Measurements from ENCODE around the gene SLC43A1.
A peak's percentile ranks its signal among the peaks of the same experiment; 100 is the strongest.

SLC43A1 gene

DNA sequence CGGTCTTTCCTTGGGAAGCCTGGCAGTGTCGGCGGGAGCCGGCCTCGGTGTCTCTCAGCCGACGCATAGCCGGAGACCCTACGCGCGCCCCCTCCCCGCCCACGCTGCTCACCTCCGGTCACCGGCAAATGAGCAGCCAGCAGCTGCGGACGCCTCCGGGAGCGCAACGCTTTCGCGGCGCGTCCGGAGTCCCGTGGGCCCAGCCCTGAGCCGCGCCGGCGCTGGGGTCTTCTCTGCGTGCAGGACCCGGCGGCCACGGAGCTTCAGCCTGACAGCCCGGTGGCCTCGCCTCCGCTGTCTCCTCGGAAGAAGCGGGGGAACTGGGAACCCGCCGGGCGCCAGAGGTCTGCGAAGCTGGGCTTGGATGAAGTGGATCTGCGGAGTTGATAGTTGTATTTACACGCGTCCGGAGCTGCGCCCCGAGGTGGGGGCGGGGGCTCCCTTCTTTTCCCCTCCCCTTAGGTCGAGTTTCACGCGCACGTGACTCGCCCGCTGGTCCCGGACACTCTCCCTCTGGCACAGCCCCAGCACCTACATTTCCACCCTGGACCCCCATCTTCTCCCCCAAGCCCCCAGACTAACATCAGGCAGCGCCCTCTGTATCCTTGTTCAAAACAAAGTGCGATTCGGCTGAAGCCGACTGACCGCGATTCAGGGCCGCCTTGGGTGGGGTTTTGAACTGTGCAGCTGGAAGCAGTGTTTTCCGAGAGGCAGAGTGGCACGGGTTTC lies at the start of gene SLC43A1:
SLC43A1 (minus strand) TSS at position 371 of the 729 bp plus-strand sequence. CDS start 1,591 bp downstream, outside the sequence.
- Mint-ChIP-seq H3K4me1 (peaks cover 21% of the 10 kb centered on the region), H3K4me3 (peak within 1 kb of the TSS; percentile 100), H3K27ac (peak within 1 kb of the TSS; percentile 56), H3K9me3 (no peaks in the 10 kb centered on the region), H3K36me3 (no peaks in the 10 kb centered on the region), H3K27me3 (peaks cover 2% of the 10 kb centered on the region)
- DNase-seq (ENCODE audit: low spot score in 2 of 2) (peak in 1 of 2 donors; percentile 19), ATAC-seq (ENCODE audit: low read depth) (peak; percentile 22)

DNA sequence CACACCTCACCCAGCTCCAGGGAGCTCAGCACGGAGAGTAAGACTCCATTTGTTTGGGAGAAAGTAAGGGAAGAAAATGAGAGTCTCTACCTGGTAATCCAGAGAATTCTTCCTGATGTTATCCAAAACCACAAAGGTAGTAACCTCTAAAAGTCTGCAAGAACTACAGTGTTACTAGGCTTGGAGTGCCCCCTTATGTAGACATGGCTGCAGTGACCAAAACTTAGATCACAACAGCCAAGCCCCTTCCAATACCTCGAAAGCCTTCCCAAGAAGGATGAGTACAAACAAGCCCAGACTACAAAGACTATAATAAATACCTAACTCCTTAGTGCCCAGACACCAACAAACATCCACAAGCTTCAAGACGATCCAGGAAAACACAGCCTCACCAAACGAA lies 47.1 kb upstream of the SLC43A1 start:
- Mint-ChIP-seq H3K27ac (no peak overlapping the region), H3K27me3 (no peaks in the 10 kb centered on the region), H3K4me3 (no peak overlapping the region), H3K9me3 (no peaks in the 10 kb centered on the region), H3K4me1 (peaks cover 25% of the 10 kb centered on the region), H3K36me3 (peaks cover 16% of the 10 kb centered on the region)
- ATAC-seq (ENCODE audit: low read depth) (no peak), DNase-seq (ENCODE audit: low spot score in 2 of 2) (no peak)

DNA sequence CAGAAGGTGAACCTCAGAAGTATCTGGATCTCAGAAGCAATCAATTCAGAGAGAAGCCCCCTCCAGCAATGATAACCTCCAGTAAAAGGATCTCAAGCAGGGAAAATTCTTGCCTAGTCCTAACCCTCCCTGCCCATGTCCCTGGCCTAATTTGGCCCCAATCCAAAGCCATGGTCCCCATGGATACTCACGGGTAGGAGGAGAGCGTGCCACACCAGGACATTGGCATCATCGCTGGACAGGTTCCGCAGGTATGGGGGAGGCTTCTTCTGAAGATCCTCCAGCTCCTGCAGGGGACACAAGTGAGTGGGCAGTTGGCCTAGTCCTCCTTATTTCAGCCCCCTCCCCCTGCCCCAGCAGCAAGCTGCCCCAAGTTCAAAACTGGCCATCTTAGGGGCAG lies 44.6 kb upstream of the SLC43A1 start:
- no peak overlapping the region for H3K4me3 Mint-ChIP-seq
- H3K27me3 Mint-ChIP-seq: no peaks in the 10 kb centered on the region
- DNase-seq (ENCODE audit: low spot score in 2 of 2): no peak
- peak overlapping the region; percentile 20 for H3K27ac Mint-ChIP-seq
- no peak for ATAC-seq (ENCODE audit: low read depth)
- no peaks in the 10 kb centered on the region for H3K9me3 Mint-ChIP-seq
- peaks cover 27% of the 10 kb centered on the region for H3K36me3 Mint-ChIP-seq
- peaks cover 17% of the 10 kb centered on the region for H3K4me1 Mint-ChIP-seq

DNA sequence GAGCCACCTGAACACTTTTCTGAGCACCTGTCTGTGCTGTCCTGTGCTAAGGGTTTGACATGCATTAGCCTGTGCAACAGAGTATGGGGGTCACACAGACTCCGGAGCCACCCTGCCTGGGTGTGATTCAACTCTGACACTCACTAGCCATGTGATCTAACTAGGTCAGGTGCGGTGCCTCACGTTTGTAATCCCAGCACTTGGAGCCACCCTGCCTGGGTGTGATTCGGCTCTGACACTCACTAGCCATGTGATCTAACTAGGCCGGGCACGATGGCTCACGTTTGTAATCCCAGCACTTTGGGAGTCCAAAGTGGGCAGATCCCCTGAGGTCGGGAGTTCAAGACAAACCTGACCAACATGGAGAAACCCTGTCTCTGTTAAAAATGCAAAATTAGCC lies 40.5 kb upstream of the SLC43A1 start:
- H3K36me3 Mint-ChIP-seq: peaks cover 36% of the 10 kb centered on the region
- H3K9me3 Mint-ChIP-seq: no peaks in the 10 kb centered on the region
- H3K4me3 Mint-ChIP-seq: no peak overlapping the region
- H3K27ac Mint-ChIP-seq: no peak overlapping the region
- no peak for DNase-seq (ENCODE audit: low spot score in 2 of 2)
- H3K27me3 Mint-ChIP-seq: no peaks in the 10 kb centered on the region
- peaks cover 4% of the 10 kb centered on the region for H3K4me1 Mint-ChIP-seq
- ATAC-seq (ENCODE audit: low read depth): no peak

DNA sequence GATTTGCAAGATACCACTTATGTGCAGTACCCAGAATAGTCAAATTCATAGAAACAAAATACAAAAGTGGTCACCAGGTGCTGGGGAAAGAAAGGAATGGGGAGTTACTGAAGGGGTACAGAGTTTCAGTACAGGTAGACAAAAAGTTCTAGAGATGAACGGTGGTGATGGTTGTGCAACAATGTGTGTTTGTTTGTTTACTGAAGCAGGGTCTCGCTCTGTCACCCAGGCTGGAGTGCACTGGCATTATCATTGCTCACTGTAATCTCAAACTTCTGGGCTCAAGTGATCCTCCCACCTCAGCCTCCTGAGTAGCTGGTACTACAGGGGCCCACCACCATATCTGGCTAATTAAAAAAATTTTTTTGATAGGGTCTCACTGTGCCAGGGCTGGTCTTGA lies 39.9 kb upstream of the SLC43A1 start:
- Mint-ChIP-seq H3K27me3 (no peaks in the 10 kb centered on the region), H3K4me3 (no peak overlapping the region), H3K36me3 (peaks cover 35% of the 10 kb centered on the region), H3K9me3 (no peaks in the 10 kb centered on the region), H3K27ac (peak overlapping the region; percentile 21), H3K4me1 (peaks cover 3% of the 10 kb centered on the region)
- DNase-seq (ENCODE audit: low spot score in 2 of 2) (no peak), ATAC-seq (ENCODE audit: low read depth) (no peak)

DNA sequence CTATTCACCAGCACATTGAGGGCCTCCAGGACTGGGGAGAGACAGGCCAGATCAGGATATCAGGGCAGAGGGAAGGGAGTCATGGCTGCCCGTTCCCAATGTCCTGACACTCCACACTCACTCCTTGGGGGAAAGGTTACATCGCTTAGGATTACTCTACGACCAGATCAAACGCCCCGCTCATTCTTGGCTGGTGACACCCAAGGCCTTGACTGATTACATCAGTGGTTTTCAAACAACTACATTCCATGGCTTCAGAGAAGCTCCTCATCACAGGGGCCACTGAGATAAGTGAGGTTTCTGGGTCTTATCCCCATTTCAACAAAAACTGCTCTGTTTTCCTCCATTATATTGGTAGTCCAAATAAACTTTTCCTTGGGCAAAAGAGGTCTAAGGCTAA lies 37.0 kb upstream of the SLC43A1 start:
- no peaks in the 10 kb centered on the region for H3K9me3 Mint-ChIP-seq
- peaks cover 13% of the 10 kb centered on the region for H3K4me1 Mint-ChIP-seq
- no peak overlapping the region for H3K4me3 Mint-ChIP-seq
- H3K27ac Mint-ChIP-seq: no peak overlapping the region
- H3K27me3 Mint-ChIP-seq: no peaks in the 10 kb centered on the region
- ATAC-seq (ENCODE audit: low read depth) (no peak), DNase-seq (ENCODE audit: low spot score in 2 of 2) (no peak)
- peaks cover 36% of the 10 kb centered on the region for H3K36me3 Mint-ChIP-seq

DNA sequence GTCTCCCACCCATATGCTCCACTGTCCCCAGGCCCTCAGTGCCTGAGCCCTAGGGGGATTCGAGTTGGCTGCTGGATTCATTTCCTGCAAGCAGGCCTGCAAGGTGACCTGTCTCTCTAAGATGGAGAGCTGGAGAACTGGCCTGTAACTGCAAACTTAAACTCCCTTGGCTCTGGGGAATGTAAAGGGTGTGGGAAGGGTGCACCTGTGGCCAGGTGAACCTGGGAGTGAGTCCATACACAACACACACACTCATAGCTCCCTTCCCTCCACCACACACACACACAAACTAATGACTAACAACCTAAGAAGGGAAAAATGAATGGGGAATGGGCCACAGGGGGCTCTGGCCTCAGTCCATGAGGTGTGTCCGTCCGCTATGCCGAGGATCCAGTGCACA lies 36.4 kb upstream of the SLC43A1 start:
- Mint-ChIP-seq H3K4me3 (no peak overlapping the region), H3K36me3 (peaks cover 32% of the 10 kb centered on the region), H3K4me1 (peaks cover 18% of the 10 kb centered on the region), H3K27me3 (no peaks in the 10 kb centered on the region), H3K9me3 (no peaks in the 10 kb centered on the region), H3K27ac (no peak overlapping the region)
- DNase-seq (ENCODE audit: low spot score in 2 of 2): no peak
- ATAC-seq (ENCODE audit: low read depth): no peak

DNA sequence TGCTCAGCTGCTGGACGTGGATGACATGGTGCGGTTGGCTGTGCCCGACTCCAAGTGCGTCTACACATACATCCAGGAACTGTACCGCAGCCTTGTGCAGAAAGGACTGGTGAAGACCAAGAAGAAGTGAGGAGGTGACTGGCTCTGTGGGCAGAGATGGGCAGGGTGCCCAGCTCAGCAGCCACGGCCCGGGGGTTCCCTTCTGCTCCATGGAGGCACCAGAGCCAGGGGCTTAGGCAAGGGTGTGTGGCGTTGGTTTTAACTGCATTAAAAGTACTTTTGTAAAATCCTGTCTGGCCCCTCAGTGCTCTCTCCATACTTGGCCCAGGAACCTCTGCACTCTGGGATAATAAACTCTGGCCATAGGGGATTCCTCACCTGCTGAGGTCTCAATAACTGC lies 34.5 kb upstream of the SLC43A1 start:
- Mint-ChIP-seq H3K4me1 (peaks cover 15% of the 10 kb centered on the region), H3K9me3 (no peaks in the 10 kb centered on the region), H3K36me3 (peaks cover 25% of the 10 kb centered on the region), H3K27me3 (no peaks in the 10 kb centered on the region), H3K27ac (peak overlapping the region; percentile 5), H3K4me3 (no peak overlapping the region)
- no peak for ATAC-seq (ENCODE audit: low read depth)
- DNase-seq (ENCODE audit: low spot score in 2 of 2): no peak

DNA sequence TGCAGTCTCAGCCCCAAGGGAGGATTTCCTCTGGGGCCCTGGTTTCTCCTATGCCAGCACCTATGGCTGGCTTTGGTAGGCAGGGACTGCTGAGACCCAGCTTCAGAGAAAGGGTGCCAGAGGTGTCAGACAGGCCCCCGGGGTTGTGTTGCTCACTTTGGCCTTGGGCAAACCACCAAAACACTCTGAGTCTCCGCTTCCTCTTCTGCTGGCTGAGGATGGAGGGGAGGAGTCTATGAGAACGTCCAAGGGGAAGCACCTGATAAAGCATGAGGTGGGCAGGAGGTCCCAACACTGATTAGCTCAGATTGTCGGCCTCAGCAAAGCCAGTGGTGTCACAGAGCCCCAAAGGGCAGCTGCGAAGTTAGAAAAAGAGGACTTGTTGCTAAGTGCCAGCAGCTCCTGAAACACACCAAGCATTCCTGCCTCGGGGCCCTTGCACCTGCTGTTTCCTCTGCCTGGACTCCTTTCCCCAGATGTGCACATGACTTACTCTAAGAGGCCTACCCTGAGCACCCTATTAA lies 32.4 kb upstream of the SLC43A1 start:
- ATAC-seq (ENCODE audit: low read depth): peak; percentile 96
- Mint-ChIP-seq H3K4me1 (peaks cover 15% of the 10 kb centered on the region), H3K36me3 (peaks cover 14% of the 10 kb centered on the region), H3K4me3 (no peak overlapping the region), H3K27me3 (no peaks in the 10 kb centered on the region), H3K9me3 (no peaks in the 10 kb centered on the region), H3K27ac (peak overlapping the region; percentile 80)
- peak; percentile 27 to 29 for DNase-seq (ENCODE audit: low spot score in 2 of 2)

DNA sequence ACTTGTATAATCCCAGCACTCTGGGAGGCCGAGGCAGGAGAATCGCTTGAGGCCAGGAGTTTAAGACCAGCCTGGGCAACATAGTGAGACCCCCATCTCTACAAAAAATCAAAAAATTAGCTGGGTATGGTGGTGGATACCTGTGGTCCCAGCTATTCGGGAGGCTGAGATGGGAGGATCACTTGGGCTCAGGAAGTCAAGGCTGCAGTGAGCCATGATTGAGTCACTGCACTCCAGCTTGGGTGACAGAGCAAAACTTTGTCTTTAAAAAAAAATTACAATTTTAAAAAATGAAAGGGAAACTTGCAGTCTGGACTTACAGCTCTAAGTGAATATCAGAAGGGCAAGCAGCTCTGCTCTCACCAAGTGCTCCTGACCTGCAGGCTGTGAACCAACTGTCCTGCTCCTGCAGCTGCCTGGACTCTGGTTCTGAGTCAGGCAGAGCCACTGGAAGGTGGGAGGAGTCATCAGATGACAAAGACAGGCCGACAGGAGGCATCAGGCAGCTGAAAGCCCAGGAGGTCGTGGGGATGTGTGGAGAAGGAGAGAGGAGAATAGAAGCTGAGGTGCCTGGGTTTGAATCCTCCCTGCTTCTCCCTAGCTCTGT lies 31.5 kb upstream of the SLC43A1 start:
- Mint-ChIP-seq H3K4me3 (no peak overlapping the region), H3K9me3 (no peaks in the 10 kb centered on the region), H3K27me3 (no peaks in the 10 kb centered on the region), H3K4me1 (peaks cover 15% of the 10 kb centered on the region), H3K27ac (peak overlapping the region; percentile 80), H3K36me3 (peaks cover 6% of the 10 kb centered on the region)
- no peak for ATAC-seq (ENCODE audit: low read depth)
- DNase-seq (ENCODE audit: low spot score in 2 of 2): no peak

DNA sequence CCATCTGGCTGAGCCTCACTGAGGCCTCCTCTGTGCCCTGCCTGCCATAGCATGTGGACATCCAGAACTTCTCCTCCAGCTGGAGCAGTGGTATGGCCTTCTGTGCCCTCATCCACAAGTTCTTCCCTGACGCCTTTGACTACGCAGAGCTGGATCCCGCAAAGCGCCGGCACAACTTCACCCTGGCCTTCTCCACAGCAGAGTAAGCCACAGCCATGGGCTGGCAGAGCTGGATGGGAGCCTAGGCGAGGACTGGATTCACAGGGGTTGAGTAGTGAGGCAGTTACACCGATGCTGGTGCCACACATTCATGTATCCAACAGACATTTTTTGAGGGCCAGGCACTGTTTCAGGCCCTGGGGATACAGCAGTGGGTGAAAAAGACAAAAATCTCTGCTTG lies 30.9 kb upstream of the SLC43A1 start:
- ATAC-seq (ENCODE audit: low read depth): no peak
- DNase-seq (ENCODE audit: low spot score in 2 of 2): no peak
- peaks cover 15% of the 10 kb centered on the region for H3K4me1 Mint-ChIP-seq
- no peak overlapping the region for H3K27ac Mint-ChIP-seq
- H3K36me3 Mint-ChIP-seq: peaks cover 6% of the 10 kb centered on the region
- no peaks in the 10 kb centered on the region for H3K27me3 Mint-ChIP-seq
- H3K9me3 Mint-ChIP-seq: no peaks in the 10 kb centered on the region
- no peak overlapping the region for H3K4me3 Mint-ChIP-seq

DNA sequence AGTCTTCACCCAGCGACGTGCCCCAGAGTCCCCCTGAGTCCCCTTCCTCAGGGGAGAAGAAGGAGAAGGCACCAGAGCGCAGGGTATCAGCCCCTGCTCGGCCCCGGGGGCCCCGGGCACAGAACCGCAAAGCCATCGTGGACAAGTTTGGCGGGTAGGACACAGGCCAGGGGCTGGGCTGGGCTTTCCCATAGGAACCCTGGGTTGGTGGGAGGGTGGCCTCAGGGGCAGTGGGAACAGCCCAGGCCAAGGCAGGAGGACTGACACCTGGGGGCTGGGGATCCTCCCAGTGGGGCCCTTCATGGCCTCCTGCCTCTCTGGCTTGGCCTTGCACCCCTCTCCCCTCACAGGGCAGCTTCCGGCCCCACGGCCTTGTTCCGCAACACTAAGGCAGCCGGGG lies 30.4 kb upstream of the SLC43A1 start:
- H3K36me3 Mint-ChIP-seq: peaks cover 6% of the 10 kb centered on the region
- peaks cover 15% of the 10 kb centered on the region for H3K4me1 Mint-ChIP-seq
- no peak overlapping the region for H3K27ac Mint-ChIP-seq
- no peaks in the 10 kb centered on the region for H3K27me3 Mint-ChIP-seq
- no peak overlapping the region for H3K4me3 Mint-ChIP-seq
- no peak for DNase-seq (ENCODE audit: low spot score in 2 of 2)
- H3K9me3 Mint-ChIP-seq: no peaks in the 10 kb centered on the region
- no peak for ATAC-seq (ENCODE audit: low read depth)

DNA sequence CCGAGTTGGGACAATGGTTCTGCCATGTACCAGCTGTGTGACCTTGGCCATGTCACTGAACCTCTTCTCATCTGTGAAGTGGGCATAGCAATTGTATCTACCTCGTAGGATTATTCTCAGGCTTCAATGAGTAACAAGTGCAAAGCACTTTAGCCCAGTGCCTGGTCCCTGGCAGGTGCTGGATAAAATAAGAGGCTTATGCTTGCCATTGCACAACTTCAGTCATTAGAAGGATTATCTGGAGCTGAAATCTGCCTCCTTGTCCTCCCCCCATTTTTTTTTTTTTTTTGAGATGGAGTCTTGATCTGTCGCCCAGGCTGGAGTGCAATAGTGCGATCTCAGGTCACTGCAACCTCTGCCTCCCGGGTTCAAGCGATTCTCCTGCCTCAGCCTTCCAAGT lies 29.1 kb upstream of the SLC43A1 start:
- Mint-ChIP-seq H3K36me3 (peaks cover 2% of the 10 kb centered on the region), H3K9me3 (no peaks in the 10 kb centered on the region), H3K27me3 (no peaks in the 10 kb centered on the region), H3K27ac (no peak overlapping the region), H3K4me3 (no peak overlapping the region), H3K4me1 (peaks cover 15% of the 10 kb centered on the region)
- no peak for ATAC-seq (ENCODE audit: low read depth)
- DNase-seq (ENCODE audit: low spot score in 2 of 2): no peak

DNA sequence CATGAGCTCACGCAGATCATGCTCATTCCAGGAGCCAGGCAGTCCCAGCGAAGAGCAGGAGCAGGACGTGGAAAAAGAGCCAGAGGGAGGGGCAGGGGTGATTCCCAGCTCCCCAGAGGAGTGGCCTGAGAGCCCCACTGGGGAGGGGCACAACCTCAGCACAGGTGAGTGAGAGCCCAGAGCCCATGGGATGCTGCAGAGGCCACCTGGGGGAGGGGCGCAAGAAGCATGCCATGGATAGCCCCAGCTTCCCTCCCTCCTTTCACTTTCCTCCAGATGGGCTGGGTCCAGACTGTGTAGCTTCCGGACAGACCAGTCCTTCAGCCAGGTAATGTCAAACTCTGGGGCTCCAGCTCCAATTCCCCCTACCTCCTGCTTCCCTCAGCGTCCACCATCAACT lies 28.1 kb upstream of the SLC43A1 start:
- peaks cover 14% of the 10 kb centered on the region for H3K4me1 Mint-ChIP-seq
- H3K27ac Mint-ChIP-seq: no peak overlapping the region
- no peak for ATAC-seq (ENCODE audit: low read depth)
- H3K36me3 Mint-ChIP-seq: peaks cover 1% of the 10 kb centered on the region
- no peak for DNase-seq (ENCODE audit: low spot score in 2 of 2)
- H3K9me3 Mint-ChIP-seq: no peaks in the 10 kb centered on the region
- H3K4me3 Mint-ChIP-seq: no peak overlapping the region
- no peaks in the 10 kb centered on the region for H3K27me3 Mint-ChIP-seq

DNA sequence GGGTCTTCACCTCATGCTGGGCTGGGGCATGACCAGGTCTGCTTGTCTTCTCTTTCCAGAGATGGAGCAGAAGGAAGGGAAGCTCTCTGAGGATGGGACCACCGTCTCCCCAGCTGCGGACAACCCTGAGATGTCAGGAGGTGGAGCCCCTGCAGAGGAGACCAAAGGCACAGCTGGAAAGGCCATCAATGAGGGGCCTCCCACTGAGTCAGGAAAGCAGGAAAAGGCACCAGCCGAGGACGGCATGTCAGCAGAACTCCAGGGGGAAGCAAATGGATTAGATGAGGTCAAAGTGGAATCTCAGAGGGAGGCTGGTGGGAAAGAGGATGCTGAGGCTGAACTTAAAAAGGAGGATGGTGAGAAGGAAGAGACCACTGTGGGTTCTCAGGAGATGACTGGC lies 27.1 kb upstream of the SLC43A1 start:
- ATAC-seq (ENCODE audit: low read depth): no peak

More for the DNA sequence above, 27.1 kb upstream of the SLC43A1 start:
- H3K4me3 Mint-ChIP-seq: no peak overlapping the region
- no peaks in the 10 kb centered on the region for H3K9me3 Mint-ChIP-seq
- peaks cover 5% of the 10 kb centered on the region for H3K4me1 Mint-ChIP-seq
- DNase-seq (ENCODE audit: low spot score in 2 of 2): no peak
- H3K27me3 Mint-ChIP-seq: no peaks in the 10 kb centered on the region
- no peak overlapping the region for H3K27ac Mint-ChIP-seq
- peaks cover 2% of the 10 kb centered on the region for H3K36me3 Mint-ChIP-seq

Data from memory B cell (primary cell).